Raji (cell line): ENCODE results near the gene LBP.

ENCODE experiments used
- POLR2A ChIP-seq: IDR thresholded peaks from 2 replicates; pipeline ENCODE4 v1.6.1; 2011; ENCODE audit warnings: low read depth, low read length, control low read depth; ENCODE audit not compliant: insufficient read depth

LBP gene

DNA sequence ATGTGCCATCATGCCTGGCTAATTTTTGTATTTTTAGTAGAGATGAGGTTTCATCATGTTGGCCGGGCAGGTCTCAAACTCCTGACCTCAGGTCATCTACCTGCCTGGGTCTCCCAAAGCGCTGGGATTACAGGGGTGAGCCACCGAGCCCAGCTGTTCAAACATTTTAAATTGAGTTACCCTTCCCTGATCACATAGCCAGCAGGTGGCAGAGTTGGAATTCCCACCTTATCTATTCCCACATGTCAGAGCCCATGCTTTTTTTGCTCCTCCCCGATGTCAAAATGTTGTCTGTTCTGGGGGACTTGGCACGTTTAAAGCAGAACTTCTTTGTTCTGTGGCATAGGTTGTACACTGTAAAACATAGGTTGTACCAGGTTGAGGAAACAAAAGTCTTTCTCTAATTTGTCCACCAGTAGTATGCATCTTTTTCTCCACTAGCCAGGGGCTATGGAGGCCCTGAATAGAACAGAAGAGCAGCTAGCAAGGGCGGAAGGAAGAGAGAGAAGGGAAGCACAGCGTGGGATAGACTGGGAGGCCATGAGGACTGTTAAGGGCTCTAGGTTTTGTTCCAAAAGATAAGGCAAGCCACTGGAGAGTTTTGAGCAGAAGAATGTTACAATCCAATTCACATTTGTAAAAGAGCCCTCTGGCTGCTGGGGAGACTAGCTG, 7.3 kb upstream of the LBP start:
- TF ChIP-seq POLR2A, result no peak

DNA sequence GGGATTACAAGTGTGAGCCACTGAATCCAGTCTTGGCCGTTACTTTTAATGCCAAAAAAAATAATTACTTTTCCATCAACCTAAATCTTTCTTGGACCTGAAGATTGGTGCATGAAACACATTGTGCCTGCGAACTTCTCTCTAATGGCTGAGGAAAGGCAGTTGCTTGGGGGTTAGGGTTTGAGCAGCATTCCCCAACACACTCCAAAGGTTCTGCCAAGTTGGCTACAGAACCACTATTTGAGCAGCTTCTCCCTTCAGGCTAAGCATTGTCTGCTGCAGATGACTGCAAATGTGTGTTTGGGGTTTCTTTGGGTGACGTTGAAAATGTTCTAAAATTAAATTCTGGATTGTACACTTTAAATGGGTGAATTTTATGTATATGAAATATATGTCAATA, 6.3 kb upstream of the LBP start:
- TF ChIP-seq POLR2A, result no peak

DNA sequence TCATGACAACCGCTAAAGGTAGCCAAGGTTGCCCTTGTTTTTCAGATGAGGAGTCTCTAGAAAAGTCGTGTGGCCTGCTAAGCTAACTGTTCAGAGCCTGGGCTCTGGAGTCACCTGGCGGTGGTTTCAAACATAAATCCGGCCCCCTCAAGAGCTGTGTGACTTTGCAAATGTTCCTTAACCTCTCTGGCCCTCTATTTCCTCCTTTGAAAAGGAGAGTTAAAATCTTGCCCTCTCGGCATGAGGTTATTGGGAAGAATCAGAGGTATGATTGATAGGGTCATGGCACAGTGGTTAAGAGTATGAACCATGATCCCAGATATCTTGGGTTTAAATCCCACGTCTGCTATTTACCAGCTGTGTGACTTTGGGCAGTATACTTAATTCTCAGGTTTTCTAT, 5.6 kb upstream of the LBP start:
- no peak for TF ChIP-seq POLR2A

DNA sequence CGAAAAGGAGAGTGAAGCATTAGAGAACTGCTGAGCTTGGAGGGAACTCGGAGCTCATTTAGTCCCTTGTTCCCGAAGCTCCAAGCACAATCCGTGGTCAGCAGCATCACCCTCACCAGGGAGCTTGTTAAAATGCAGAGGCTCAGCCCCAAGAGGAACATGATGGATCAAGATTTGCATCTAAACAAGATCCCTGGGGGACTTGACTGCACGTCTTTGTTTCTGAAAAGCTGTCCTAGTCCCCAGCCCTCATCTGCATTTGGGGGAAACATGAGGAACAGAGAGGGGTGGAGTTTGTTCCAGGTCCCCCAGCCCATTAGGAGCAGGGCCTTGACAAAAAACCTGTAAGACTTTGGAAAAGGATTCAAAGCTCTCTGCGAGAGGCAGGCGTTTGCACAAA, 4.1 kb upstream of the LBP start:
- no peak for TF ChIP-seq POLR2A

DNA sequence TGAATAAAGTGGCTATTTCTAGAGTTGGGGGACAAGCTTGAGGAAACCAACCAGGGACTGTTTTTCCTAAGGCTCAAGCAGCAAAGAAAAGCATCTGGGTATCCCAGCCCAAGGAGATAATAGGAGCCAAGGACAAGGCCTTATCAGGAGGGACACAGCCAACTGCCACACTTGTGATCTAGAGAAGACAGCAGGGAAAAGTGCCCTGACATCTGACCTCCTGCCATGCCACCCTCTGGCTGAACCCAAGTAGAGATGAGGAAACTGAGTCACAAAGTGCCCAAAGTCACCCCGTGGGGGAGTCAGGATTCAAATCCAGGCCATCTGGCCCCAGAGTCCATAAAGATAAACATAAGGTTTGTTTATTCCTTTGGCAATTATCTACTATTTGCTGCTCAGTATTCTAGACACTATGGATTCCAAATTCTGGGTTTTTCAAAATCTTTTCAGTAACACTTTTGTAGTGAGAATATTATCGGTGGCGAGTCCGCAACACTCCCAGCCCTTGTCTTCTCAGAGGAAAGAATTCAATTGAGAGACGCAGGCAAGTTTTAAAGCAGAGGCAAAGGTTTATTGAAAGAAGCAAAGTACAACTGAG, 3.5 kb upstream of the LBP start:
- no peak for TF ChIP-seq POLR2A

DNA sequence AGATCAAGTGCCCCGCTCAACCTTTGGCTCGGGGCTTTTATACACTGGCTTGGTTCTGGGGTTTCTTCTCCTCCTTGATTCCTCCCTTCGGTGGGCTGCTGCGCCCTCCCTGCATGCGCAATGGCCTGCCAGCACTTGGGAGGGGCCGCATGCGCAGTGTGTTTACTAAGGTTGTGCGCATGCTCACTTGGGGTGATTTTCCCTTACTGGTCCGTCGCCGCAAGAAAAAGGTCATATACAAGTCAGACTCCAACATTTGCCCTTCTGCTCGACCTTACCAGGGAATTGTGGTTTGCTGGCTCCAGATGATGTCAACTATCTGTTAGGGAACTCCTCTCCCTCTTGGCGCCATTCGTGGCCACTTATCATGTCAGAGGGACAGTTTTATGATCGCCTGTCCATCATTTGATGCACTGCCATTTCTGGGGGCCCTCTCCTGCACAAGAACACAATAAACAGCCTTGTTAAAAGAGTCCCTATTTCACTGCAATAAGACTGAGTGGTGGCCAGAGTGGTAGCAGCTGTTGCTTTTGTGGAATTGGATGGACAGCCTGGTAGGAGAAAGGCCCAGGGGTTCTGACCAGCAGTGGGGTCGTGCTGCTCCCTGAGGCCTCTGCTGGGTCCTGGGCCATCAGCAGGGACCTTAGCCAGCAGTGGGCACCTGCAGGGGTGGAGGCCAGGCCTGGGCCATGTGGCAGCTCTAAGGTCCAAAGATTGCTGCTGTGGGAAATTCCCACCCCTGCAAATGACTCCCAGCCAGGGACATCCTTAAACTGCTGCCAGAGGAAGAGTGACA, 2.8 kb upstream of the LBP start:
- TF ChIP-seq POLR2A, result no peak

DNA sequence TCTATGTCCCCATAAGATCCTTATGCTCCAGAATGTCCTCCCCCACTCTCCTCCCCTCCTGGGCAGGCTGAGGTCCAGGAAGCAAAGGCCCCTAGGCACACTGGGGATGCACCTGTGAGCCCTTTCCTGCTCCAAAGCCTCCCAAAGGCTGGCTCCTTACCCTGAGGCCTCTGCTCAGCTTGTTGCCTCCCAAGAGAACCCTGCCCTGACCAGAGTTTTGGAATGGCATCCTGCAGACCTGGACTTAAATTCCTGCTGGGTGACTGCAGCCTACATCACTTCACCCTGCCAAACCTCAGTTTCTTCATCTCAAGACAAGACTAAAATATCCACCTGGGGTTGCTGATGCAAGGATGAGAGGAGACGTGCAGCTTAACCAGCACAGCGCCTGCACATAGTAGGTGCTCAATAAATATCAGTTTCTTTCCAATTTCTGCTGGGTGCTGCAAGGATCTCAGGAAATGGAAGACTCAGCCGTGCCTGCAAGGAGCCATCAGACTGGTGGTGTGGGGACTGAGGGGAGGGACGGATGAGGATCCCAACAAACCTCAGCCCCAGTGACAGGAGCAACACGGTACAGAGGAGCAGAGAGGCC, 2.1 kb upstream of the LBP start:
- TF ChIP-seq POLR2A, result no peak

DNA sequence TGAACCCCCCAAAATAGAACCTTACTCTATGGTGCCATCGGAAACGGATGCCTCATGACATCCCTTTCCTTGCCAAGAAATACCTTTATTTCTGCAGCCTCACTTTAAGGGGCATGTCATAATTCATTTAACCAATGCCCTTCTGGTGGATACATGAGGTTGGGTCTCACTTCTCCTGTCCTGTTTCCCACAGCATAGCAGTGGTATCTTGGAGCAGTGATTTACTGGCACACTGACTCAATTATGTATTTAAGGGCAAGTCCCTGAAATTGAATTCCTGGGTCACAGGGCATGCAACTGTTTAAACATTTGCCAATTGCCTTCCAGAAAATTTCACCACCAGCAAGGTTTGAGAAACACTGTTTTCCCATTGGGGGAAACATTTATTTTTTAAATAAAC, 639 bp upstream of the LBP start:
- TF ChIP-seq POLR2A, result no peak

DNA sequence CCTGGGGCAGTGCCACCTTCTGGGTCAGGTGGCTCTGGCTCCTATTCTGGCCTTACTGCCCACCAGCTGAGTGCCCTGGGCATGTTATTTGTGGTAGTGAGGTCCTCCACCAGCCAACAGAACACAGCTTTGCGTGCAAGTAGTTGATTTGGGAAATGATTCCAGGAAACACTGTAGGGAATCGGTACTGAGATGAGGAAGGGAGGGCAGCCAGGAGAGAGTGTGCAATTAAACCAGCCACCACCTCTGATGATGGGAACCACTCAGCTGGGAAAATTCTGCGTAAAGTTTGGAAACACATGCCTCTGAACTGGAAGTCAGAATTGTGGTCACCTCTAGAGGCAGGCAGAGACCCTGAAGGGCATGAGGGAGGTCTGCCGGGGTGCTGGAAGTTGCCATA, 459 bp downstream of the LBP start:
- no peak for TF ChIP-seq POLR2A

DNA sequence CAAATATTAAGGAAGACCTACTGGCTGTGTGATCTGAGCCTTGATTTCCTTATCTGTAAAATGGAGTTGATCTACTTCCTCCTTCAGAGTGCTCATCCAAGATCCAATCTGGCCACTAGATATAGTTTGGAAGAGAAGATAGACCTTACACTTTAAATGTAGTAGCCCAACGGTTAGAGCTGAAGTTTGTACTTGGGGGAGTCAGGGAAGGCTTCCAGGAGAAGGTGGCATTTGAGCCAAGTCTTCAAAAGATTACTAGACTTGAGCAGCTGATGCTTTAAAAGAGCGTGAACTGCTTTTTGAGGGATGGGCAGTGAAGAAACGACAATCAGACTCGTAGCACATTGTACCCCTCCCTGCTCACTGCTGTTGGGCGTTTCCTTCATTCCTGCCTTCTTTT, 3.6 kb downstream of the LBP start:
- TF ChIP-seq POLR2A, result no peak

DNA sequence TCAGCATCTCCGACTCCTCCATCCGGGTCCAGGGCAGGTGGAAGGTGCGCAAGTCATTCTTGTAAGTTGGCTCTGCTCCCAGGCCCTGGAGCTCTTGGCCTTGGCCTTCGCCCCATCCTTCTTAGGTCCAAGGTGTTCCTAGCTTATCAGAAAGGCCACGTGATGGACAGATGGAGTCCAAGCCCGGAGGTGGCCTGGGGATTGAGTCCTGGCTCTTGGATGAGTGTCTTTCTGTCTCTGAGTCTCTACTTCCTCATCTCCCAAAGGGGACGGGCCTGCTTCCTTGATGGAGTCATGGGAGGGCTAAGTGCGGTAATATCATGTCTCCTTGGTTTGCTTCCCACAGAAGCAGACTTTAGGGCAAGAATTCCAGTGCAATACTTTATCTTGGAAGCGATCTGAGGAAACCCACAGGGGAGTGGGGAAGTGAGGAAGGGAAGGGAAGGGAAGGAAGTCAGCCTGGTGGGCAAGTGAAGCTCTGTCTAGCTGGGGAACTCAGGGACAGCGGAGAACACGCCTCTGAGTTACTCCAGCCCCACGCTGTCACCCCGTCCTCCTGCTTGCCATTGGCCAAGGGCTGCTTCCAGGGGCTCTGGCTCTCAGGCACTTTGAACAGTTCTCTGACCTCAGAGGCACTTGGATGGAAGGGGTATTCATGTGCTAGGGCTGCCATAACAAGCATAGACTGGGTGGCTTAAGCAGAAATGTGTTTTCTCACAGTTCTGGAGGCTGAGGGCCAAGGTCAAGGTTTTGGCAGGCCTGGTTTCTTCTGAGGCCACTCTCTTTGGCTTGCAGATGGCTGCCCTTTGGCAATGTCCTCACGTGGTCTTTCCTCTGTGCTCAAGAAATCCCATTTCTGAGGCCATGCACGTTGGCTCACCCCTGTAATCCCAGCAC, 4.8 kb downstream of the LBP start:
- TF ChIP-seq POLR2A, result no peak

DNA sequence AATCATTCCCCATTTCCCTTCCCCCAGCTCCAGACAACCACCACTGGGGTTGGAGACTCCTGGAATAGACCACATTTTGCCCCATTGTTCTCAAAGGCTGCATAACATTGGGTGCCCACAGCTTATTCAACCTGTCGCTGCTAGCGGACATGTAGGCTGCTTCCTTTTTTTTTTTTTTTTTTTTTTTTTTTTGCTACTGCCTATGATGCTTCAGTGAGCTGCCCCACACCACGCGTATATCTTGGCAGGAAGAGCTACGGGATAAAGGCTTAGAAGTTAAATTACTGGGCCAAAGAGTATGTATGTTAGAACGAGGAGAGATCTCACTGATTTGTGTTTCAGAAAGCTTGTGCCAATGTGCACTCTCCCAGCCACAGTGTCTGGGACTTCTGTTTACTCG, 7.0 kb downstream of the LBP start:
- no peak for TF ChIP-seq POLR2A

DNA sequence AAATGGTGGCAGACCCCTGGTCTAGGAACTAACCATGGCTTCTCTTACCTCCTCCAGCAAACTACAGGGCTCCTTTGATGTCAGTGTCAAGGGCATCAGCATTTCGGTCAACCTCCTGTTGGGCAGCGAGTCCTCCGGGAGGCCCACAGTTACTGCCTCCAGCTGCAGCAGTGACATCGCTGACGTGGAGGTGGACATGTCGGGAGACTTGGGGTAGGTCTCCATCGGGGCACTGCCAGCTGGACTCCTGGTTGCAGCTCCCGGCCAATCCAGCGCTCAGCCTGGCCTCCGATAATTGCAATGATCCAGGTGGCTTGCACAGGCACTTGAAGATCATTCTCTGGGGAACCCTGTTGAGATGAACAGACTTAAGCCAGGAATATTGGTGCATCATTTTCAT, 7.9 kb downstream of the LBP start:
- TF ChIP-seq POLR2A, result no peak

DNA sequence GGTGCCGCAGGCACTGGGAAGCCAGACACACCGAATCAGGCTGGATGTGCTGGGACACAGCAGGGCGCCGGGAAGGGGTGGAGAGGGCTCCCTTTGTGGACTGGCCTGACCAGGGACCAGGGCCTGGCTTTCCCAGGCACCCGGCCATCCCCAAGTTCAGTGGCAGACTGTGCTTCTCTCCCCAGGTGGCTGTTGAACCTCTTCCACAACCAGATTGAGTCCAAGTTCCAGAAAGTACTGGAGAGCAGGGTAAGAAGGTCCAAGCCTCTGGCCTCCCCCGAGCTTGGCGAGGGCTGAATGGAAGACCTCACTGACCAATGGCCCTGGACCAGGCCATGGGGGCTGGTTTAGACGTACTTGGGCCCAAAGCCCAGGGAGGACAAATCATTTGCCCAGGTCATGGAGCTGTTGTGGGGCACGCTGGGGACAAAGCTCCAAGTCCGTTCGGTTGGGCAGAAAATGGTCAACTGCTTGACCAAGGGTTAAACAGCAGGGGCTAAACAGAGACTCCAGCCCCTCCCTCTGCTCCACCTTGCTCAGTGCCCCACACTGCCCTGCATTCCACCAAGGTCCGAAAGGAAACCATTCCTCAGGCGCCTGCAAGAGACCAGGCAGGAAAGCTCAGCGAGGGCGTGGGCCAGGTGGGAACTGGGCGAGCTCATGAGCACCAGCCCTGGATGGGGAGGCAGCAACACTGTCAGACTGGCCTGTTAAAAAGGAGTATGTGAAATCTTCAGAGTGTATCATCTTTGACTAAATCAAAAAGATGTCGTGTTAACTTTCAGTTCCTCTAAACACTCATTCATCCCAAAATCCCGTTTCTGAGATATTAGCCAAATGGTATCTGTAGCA, 9.1 kb downstream of the LBP start:
- no peak for TF ChIP-seq POLR2A

DNA sequence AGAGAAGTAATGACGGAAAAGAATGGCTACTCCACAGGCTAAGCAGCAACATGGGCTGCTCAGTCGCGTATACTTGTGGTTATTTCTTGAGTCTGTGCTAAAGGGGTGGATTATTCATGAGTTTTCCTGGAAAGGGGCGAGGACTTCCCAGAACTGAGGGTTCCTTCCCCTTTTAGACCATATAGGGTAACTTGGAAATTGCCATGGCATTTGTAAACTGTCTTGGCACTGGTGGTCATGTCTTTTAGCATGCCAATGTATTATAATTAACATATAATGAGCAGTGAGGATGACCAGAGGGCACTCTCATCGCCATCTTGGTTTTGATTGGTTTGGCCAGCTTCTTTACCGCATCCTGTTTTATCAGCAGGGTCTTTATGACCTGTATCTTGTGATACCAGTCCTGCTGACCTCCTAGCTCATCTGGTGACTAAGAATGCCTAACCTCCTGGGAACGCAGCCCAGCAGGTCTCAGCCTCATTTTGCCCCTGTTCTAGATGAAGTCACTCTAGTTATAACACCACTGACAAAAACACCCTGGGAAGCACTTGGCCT, 11.4 kb downstream of the LBP start:
- TF ChIP-seq POLR2A, result no peak
